ENCODE measurements around the gene CARD9. TPM values are rescaled to one million over a fixed set of nuclear protein-coding genes. Genes with fewer than 3 reads are reported as not detected.

The CARD9 gene
- polyA plus RNA-seq, 1 of the 3 experiments (the other 2 are of a cell fraction): 1.1 TPM

DNA sequence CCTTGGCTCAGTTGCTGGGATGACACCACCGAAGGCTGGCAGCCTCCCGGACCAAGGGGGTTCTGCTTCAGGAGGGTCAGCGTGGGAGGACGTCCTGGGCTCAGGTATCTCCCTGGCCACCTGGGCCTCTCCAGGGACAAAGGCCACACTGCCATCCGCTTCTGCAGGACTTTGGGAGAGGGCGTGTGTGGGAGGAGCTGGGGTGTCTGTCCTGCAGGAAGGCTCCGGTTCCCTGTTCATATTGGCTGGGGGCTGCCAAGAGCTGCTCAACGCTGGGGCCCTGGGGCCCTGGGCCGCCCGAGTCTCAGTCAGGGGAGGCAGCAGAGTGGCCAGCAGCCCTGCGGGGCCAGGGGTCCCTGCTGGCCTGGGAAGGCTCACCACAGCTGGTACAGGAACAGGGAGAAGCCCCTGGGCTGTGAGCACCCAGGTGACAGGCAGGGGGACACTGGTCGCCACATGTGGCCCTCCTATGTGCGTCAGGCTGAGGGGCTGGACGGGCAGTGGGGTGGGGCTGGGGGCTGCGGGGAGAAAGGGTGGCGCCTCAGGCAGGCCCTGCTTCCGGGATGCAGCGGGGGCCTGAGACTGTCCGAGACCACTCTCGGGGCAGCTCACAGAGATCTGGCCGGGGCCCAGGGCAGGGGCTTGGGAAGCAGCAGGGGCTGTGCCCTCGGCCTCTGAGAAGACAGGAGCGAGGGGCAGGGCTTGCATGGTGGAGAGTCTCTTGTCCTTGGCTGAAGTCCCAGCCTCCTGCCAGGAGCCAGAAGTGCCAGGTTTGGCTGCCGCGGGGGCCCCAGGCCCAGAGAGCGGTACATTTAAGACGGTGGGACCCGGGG is 4.9 kb upstream of the CARD9 start:
- 95% methylated on average over 19 of the region's 28 CpGs for WGBS (ENCODE audit: low lambda C conversion rate)
- Histone ChIP-seq H3K9me3 (no peaks in the 10 kb centered on the region), H3K9ac (no peak overlapping the region), H3K9me2 (no peaks in the 10 kb centered on the region), H3K36me3 (replicated peaks in 1 of 2; ENCODE audit: control insufficient read depth in 1 of 2, insufficient read depth in 2 of 2, low read length in 1 of 2) (peaks cover 0 to 68% of the 10 kb centered on the region in 2 experiments), H3F3A (replicated peaks; ENCODE audit: insufficient read depth) (no peaks in the 10 kb centered on the region), H3K4me3 (ENCODE audit: low read depth in 2 of 2, low read length in 1 of 2) (no peak overlapping the region), H3K4me1 (ENCODE audit: control insufficient read depth in 1 of 2, insufficient read depth in 2 of 2, low read depth in 1 of 2, low read length in 1 of 2) (peaks cover 0 to 28% of the 10 kb centered on the region in 2 experiments; a peak in 1 of 4 replicates), H4K20me1 (ENCODE audit: insufficient read depth) (no peaks in the 10 kb centered on the region), H2AFZ (ENCODE audit: low read depth) (no peak overlapping the region), H3K27ac (ENCODE audit: low read depth in 2 of 2, low read length in 1 of 2) (no peak overlapping the region), H3K27me3 (ENCODE audit: insufficient read depth) (no peaks in the 10 kb centered on the region), H3K4me2 (no peak overlapping the region), H3K79me2 (ENCODE audit: insufficient read depth) (no peaks in the 10 kb centered on the region)
- no peak for DNase-seq
- ChIA-PET CTCF (interaction anchor here (1.3 to 3.9 kb wide), 4 partner anchors 15 to 65 kb away, joined by 3 to 15 read pairs (median 4); partner anchors contain the start of genes DNLZ and SNAPC4), POLR2A (interaction anchor here (1.0 kb wide), 1 partner anchor 13 kb away, joined by 3 read pairs; no protein-coding TSS in a partner anchor)
- TF ChIP-seq JUND (IDR thresholded peaks at IDR 0.05): no peak
- no peak for TF ChIP-seq MEF2A (IDR thresholded peaks at IDR 0.05; ENCODE audit: borderline replicate concordance, low read depth)
- TF ChIP-seq RCOR1 (IDR thresholded peaks at IDR 0.05; ENCODE audit: low read length): no peak
- TF ChIP-seq SMC3 (IDR thresholded peaks at IDR 0.05; ENCODE audit: low read depth, low read length): no peak
- TF ChIP-seq TCF12 (IDR thresholded peaks at IDR 0.05): no peak
- no peak for TF ChIP-seq YY1 (IDR thresholded peaks at IDR 0.05; ENCODE audit: low read depth)
- no peak for TF ChIP-seq RXRA (IDR thresholded peaks at IDR 0.05; ENCODE audit: borderline replicate concordance, low read depth)
- TF ChIP-seq ELF1 (IDR thresholded peaks at IDR 0.05): no peak
- no peak for TF ChIP-seq SIN3A (IDR thresholded peaks at IDR 0.05; ENCODE audit: borderline replicate concordance, low read depth, low read length)
- no peak for TF ChIP-seq NFIC (IDR thresholded peaks at IDR 0.05; ENCODE audit: borderline replicate concordance)
- TF ChIP-seq CHD2 (IDR thresholded peaks at IDR 0.05; ENCODE audit: low read length, partially characterized antibody): no peak
- no peak for TF ChIP-seq TAF1 (IDR thresholded peaks at IDR 0.05; ENCODE audit: borderline replicate concordance, low read depth, low read length)
- TF ChIP-seq, protein P1, sequence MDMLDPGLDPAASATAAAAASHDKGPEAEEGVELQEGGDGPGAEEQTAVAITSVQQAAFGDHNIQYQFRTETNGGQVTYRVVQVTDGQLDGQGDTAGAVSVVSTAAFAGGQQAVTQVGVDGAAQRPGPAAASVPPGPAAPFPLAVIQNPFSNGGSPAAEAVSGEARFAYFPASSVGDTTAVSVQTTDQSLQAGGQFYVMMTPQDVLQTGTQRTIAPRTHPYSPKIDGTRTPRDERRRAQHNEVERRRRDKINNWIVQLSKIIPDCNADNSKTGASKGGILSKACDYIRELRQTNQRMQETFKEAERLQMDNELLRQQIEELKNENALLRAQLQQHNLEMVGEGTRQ (IDR thresholded peaks at IDR 0.05; ENCODE audit: borderline replicate concordance, low read depth, low read length): no peak
- TF ChIP-seq, protein P2, sequence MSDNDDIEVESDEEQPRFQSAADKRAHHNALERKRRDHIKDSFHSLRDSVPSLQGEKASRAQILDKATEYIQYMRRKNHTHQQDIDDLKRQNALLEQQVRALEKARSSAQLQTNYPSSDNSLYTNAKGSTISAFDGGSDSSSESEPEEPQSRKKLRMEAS (IDR thresholded peaks at IDR 0.05; ENCODE audit: low read depth): no peak
- TF ChIP-seq, protein P3, sequence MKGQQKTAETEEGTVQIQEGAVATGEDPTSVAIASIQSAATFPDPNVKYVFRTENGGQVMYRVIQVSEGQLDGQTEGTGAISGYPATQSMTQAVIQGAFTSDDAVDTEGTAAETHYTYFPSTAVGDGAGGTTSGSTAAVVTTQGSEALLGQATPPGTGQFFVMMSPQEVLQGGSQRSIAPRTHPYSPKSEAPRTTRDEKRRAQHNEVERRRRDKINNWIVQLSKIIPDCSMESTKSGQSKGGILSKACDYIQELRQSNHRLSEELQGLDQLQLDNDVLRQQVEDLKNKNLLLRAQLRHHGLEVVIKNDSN (IDR thresholded peaks at IDR 0.05; ENCODE audit: borderline replicate concordance, low read depth): no peak
- no peak for TF ChIP-seq GABPA (IDR thresholded peaks at IDR 0.05; ENCODE audit: low read depth)

Data from SK-N-SH (cell line).